ENCODE measurements around the gene TFG. TPM values are rescaled to one million over a fixed set of nuclear protein-coding genes. Genes with fewer than 3 reads are reported as not detected.

Gene TFG
- total RNA-seq, 3 donors from 2014 or later (not counting 1 experiment from before 2014, with no cell fraction given): 47.6 to 52.8 (median 50.0) TPM

DNA sequence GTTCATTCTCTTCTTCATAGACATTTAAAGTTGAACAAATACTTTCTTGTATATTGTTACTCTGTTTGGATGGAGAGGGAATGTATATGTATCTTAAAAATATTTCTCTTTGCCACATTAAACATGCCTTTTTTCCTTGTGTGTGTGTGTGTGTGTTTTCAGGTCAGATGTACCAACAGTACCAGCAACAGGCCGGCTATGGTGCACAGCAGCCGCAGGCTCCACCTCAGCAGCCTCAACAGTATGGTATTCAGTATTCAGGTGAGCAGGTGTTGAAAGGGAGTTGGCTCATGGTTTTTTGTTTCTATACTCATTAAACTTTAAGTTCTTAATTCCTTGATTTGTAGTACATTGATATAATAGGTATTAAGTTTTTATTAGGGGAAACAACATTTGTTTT is 35.4 kb downstream of the TFG start:
- TF ChIP-seq, protein P1, sequence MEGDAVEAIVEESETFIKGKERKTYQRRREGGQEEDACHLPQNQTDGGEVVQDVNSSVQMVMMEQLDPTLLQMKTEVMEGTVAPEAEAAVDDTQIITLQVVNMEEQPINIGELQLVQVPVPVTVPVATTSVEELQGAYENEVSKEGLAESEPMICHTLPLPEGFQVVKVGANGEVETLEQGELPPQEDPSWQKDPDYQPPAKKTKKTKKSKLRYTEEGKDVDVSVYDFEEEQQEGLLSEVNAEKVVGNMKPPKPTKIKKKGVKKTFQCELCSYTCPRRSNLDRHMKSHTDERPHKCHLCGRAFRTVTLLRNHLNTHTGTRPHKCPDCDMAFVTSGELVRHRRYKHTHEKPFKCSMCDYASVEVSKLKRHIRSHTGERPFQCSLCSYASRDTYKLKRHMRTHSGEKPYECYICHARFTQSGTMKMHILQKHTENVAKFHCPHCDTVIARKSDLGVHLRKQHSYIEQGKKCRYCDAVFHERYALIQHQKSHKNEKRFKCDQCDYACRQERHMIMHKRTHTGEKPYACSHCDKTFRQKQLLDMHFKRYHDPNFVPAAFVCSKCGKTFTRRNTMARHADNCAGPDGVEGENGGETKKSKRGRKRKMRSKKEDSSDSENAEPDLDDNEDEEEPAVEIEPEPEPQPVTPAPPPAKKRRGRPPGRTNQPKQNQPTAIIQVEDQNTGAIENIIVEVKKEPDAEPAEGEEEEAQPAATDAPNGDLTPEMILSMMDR (IDR thresholded peaks at IDR 0.05): no peak
- Mint-ChIP-seq H3K9me3 (no peaks in the 10 kb centered on the region), H3K27me3 (ENCODE audit: low read depth in 2 of 2) (no peaks in the 10 kb centered on the region), H3K4me1 (no peaks in the 10 kb centered on the region), H3K4me3 (no peak overlapping the region), H3K36me3 (peaks cover 7% of the 10 kb centered on the region), H3K27ac (no peak overlapping the region)
- no peak overlapping the region for H3K4me3 ChIP-seq (ENCODE audit: low read length)
- no peak for DNase-seq
- no peaks in the 10 kb centered on the region for H3K9me3 ChIP-seq (ENCODE audit: control insufficient read depth, insufficient read depth, low read length)
- no CpG with 5 or more reads among the region's 2 CpGs for WGBS (ENCODE audit: insufficient coverage)
- intact Hi-C loops (cut with micrococcal nuclease): no loop called here
- H3K27ac ChIP-seq (ENCODE audit: low read length): no peak overlapping the region
- no peak for ATAC-seq
- no peaks in the 10 kb centered on the region for H3K4me1 ChIP-seq (ENCODE audit: control insufficient read depth, insufficient read depth, low read length)
- peaks cover 82% of the 10 kb centered on the region for H3K36me3 ChIP-seq (ENCODE audit: control insufficient read depth, insufficient read depth, low read length)
- H3K27me3 ChIP-seq (ENCODE audit: control insufficient read depth, insufficient read depth, low read length): no peaks in the 10 kb centered on the region

DNA sequence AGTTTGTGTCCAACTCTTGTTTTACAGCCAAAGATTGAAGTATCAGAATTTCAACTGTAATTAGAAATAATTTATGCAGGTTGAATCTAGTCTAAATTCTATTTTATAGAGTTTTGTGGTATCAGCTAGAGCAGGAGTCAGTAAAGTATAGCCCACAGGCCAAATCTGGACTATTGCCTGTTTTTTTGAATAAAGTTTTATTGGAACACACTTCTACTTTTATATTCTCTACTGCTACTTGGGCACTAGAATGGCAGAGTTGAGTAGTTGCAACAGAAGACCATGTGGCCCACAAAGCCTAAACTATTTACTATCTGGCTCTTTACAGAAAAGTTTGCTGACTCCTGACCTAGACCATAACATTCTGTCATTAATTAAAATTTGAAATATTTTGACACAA is 36.3 kb downstream of the TFG start:
- H3K27me3 ChIP-seq (ENCODE audit: control insufficient read depth, insufficient read depth, low read length): no peaks in the 10 kb centered on the region
- H3K4me3 ChIP-seq (ENCODE audit: low read length): no peak overlapping the region
- no peaks in the 10 kb centered on the region for H3K27me3 Mint-ChIP-seq (ENCODE audit: low read depth in 2 of 2)
- H3K4me1 Mint-ChIP-seq: no peaks in the 10 kb centered on the region
- peaks cover 83% of the 10 kb centered on the region for H3K36me3 ChIP-seq (ENCODE audit: control insufficient read depth, insufficient read depth, low read length)
- intact Hi-C loops (cut with micrococcal nuclease): no loop called here
- no peaks in the 10 kb centered on the region for H3K9me3 Mint-ChIP-seq
- H3K4me3 Mint-ChIP-seq: no peak overlapping the region
- H3K4me1 ChIP-seq (ENCODE audit: control insufficient read depth, insufficient read depth, low read length): no peaks in the 10 kb centered on the region
- no peak overlapping the region for H3K27ac ChIP-seq (ENCODE audit: low read length)
- no peaks in the 10 kb centered on the region for H3K9me3 ChIP-seq (ENCODE audit: control insufficient read depth, insufficient read depth, low read length)
- no peak for DNase-seq
- TF ChIP-seq, protein P1 (IDR thresholded peaks at IDR 0.05): no peak
- no peak overlapping the region for H3K27ac Mint-ChIP-seq
- H3K36me3 Mint-ChIP-seq: peaks cover 7% of the 10 kb centered on the region
- ATAC-seq: no peak

DNA sequence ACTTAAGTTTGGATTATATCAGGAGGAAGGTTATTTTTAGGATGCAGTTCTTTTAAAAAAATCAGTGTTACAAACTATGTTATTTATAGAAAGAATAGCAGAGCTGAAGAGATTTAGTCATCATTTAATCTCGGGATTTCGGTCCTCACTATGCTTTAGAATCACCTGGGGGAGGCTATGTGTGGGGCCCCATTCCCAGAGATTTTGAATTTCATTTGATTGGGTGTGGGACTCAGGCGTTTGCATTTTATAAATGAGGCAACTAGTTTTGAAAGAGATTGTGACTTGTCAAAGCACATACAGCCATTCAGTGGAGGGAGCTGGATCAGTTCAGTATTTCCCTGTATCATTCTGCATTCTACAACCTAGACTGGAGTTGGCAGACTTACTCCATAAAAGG is 36.8 kb downstream of the TFG start:
- Mint-ChIP-seq H3K27ac (no peak overlapping the region), H3K4me1 (no peaks in the 10 kb centered on the region), H3K9me3 (no peaks in the 10 kb centered on the region), H3K27me3 (ENCODE audit: low read depth in 2 of 2) (no peaks in the 10 kb centered on the region), H3K4me3 (no peak overlapping the region), H3K36me3 (peaks cover 7% of the 10 kb centered on the region)
- peaks cover 84% of the 10 kb centered on the region for H3K36me3 ChIP-seq (ENCODE audit: control insufficient read depth, insufficient read depth, low read length)
- TF ChIP-seq, protein P1 (IDR thresholded peaks at IDR 0.05): no peak
- H3K4me3 ChIP-seq (ENCODE audit: low read length): no peak overlapping the region
- no peaks in the 10 kb centered on the region for H3K9me3 ChIP-seq (ENCODE audit: control insufficient read depth, insufficient read depth, low read length)
- H3K4me1 ChIP-seq (ENCODE audit: control insufficient read depth, insufficient read depth, low read length): no peaks in the 10 kb centered on the region
- H3K27ac ChIP-seq (ENCODE audit: low read length): no peak overlapping the region
- no peak for ATAC-seq
- 97% methylated on average over 3 of the region's 3 CpGs for WGBS (ENCODE audit: insufficient coverage)
- no peak for DNase-seq
- intact Hi-C loops (cut with micrococcal nuclease): no loop called here
- no peaks in the 10 kb centered on the region for H3K27me3 ChIP-seq (ENCODE audit: control insufficient read depth, insufficient read depth, low read length)

DNA sequence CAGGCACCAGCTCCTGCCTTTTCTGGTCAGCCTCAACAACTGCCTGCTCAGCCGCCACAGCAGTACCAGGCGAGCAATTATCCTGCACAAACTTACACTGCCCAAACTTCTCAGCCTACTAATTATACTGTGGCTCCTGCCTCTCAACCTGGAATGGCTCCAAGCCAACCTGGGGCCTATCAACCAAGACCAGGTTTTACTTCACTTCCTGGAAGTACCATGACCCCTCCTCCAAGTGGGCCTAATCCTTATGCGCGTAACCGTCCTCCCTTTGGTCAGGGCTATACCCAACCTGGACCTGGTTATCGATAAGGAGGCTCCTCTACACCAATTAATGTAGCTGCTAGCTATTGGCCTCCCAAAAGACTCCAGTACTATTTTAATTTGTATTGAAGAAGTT is 38.9 kb downstream of the TFG start:
- no peaks in the 10 kb centered on the region for H3K4me1 Mint-ChIP-seq
- WGBS (ENCODE audit: insufficient coverage): 99% methylated on average over 5 of the region's 6 CpGs
- no peaks in the 10 kb centered on the region for H3K9me3 Mint-ChIP-seq
- TF ChIP-seq, protein P1 (IDR thresholded peaks at IDR 0.05): no peak
- H3K4me3 ChIP-seq (ENCODE audit: low read length): no peak overlapping the region
- peaks cover 78% of the 10 kb centered on the region for H3K36me3 ChIP-seq (ENCODE audit: control insufficient read depth, insufficient read depth, low read length)
- H3K27me3 ChIP-seq (ENCODE audit: control insufficient read depth, insufficient read depth, low read length): no peaks in the 10 kb centered on the region
- DNase-seq (no peak), ATAC-seq (no peak)
- intact Hi-C loops (cut with micrococcal nuclease): no loop called here
- H3K36me3 Mint-ChIP-seq: peaks cover 14% of the 10 kb centered on the region
- no peak overlapping the region for H3K27ac Mint-ChIP-seq
- no peak overlapping the region for H3K27ac ChIP-seq (ENCODE audit: low read length)
- H3K27me3 Mint-ChIP-seq (ENCODE audit: low read depth in 2 of 2): no peaks in the 10 kb centered on the region
- H3K4me1 ChIP-seq (ENCODE audit: control insufficient read depth, insufficient read depth, low read length): no peaks in the 10 kb centered on the region
- H3K9me3 ChIP-seq (ENCODE audit: control insufficient read depth, insufficient read depth, low read length): no peaks in the 10 kb centered on the region
- H3K4me3 Mint-ChIP-seq: no peak overlapping the region
